Measurements from ENCODE around the gene NDUFS6.

DNA sequence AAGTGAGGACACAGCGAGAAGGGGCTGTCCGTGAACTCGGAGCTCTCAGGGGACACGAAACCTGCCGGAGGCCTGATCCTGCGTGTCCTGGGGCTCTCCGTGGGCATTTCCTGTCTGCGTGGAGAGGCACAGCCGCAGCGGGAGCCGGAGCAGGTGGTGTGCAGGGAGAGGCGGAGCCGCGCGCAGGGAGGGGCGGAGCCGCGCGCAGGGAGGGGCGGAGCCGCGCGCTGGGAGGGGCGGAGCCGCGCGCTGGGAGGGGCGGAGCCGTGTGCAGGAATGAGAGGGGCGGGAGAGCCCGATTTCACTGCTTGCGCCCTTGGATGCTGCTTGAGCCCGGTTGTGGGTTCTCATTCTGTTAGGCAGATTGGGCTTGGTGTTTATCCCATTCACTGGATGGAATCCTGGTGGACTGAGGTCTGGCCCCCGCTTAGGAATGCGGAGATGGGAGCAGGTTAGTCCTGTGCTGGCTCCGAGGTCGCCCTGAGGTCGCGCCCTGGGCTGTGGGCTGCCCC, 26.7 kb downstream of the NDUFS6 start:
- TF ChIP-seq, protein P1, sequence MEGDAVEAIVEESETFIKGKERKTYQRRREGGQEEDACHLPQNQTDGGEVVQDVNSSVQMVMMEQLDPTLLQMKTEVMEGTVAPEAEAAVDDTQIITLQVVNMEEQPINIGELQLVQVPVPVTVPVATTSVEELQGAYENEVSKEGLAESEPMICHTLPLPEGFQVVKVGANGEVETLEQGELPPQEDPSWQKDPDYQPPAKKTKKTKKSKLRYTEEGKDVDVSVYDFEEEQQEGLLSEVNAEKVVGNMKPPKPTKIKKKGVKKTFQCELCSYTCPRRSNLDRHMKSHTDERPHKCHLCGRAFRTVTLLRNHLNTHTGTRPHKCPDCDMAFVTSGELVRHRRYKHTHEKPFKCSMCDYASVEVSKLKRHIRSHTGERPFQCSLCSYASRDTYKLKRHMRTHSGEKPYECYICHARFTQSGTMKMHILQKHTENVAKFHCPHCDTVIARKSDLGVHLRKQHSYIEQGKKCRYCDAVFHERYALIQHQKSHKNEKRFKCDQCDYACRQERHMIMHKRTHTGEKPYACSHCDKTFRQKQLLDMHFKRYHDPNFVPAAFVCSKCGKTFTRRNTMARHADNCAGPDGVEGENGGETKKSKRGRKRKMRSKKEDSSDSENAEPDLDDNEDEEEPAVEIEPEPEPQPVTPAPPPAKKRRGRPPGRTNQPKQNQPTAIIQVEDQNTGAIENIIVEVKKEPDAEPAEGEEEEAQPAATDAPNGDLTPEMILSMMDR (IDR thresholded peaks at IDR 0.05), result no peak
- TF ChIP-seq KDM5A (IDR thresholded peaks at IDR 0.05) (no peak), POLR2A (IDR thresholded peaks at IDR 0.05; ENCODE audit: low read length) (no peak), MAZ (IDR thresholded peaks at IDR 0.05; ENCODE audit: borderline replicate concordance, low read depth, low read length) (no peak), RFX5 (IDR thresholded peaks at IDR 0.05) (no peak), ZFP36 (IDR thresholded peaks at IDR 0.05; ENCODE audit: borderline replicate concordance, partially characterized antibody) (no peak)
- TF ChIP-seq, protein P2, sequence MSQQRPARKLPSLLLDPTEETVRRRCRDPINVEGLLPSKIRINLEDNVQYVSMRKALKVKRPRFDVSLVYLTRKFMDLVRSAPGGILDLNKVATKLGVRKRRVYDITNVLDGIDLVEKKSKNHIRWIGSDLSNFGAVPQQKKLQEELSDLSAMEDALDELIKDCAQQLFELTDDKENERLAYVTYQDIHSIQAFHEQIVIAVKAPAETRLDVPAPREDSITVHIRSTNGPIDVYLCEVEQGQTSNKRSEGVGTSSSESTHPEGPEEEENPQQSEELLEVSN (IDR thresholded peaks at IDR 0.05; ENCODE audit: borderline replicate concordance, low read depth), result no peak
- TF ChIP-seq, protein P3, sequence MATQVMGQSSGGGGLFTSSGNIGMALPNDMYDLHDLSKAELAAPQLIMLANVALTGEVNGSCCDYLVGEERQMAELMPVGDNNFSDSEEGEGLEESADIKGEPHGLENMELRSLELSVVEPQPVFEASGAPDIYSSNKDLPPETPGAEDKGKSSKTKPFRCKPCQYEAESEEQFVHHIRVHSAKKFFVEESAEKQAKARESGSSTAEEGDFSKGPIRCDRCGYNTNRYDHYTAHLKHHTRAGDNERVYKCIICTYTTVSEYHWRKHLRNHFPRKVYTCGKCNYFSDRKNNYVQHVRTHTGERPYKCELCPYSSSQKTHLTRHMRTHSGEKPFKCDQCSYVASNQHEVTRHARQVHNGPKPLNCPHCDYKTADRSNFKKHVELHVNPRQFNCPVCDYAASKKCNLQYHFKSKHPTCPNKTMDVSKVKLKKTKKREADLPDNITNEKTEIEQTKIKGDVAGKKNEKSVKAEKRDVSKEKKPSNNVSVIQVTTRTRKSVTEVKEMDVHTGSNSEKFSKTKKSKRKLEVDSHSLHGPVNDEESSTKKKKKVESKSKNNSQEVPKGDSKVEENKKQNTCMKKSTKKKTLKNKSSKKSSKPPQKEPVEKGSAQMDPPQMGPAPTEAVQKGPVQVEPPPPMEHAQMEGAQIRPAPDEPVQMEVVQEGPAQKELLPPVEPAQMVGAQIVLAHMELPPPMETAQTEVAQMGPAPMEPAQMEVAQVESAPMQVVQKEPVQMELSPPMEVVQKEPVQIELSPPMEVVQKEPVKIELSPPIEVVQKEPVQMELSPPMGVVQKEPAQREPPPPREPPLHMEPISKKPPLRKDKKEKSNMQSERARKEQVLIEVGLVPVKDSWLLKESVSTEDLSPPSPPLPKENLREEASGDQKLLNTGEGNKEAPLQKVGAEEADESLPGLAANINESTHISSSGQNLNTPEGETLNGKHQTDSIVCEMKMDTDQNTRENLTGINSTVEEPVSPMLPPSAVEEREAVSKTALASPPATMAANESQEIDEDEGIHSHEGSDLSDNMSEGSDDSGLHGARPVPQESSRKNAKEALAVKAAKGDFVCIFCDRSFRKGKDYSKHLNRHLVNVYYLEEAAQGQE (IDR thresholded peaks at IDR 0.05), result no peak

Measured in A549 (cell line).